Nephron progenitor cell (in vitro differentiated cells): Measurements from ENCODE around the gene TDRD9.

Experiments
- DNase-seq: peaks from one replicate; pipeline ENCODE4 v3.0.0; 2021
- H3K27ac Mint-ChIP-seq: 2 replicates; pipeline ENCODE4 v1.8.0; 2021; ENCODE audit warnings: mild to moderate bottlenecking, moderate library complexity, mixed read lengths
- H3K27me3 Mint-ChIP-seq: 2 replicates; pipeline ENCODE4 v1.8.0; 2021; ENCODE audit warnings: mild to moderate bottlenecking, low read depth, mixed read lengths; ENCODE audit not compliant: poor library complexity
- H3K36me3 Mint-ChIP-seq: 2 replicates; pipeline ENCODE4 v1.8.0; 2021; ENCODE audit warnings: low read depth, mixed read lengths
- H3K4me1 Mint-ChIP-seq: 2 replicates; pipeline ENCODE4 v1.8.0; 2021; ENCODE audit warnings: mixed read lengths
- H3K4me3 Mint-ChIP-seq: 2 replicates; pipeline ENCODE4 v1.8.0; 2021; ENCODE audit warnings: mild to moderate bottlenecking, moderate library complexity, mixed read lengths
- H3K9me3 Mint-ChIP-seq: 2 replicates; pipeline ENCODE4 v1.8.0; 2021; ENCODE audit warnings: mild to moderate bottlenecking, moderate library complexity, mixed read lengths
- CTCF ChIP-seq: fragments of 200-600 bp; sonication (generic); IDR thresholded peaks from 2 replicates; pipeline ENCODE4 v1.5.0; 2021; ENCODE audit warnings: antibody characterized with exemption

Gene TDRD9

GRCh38 chr14:103890821-103891666 is 37.2 kb upstream of the TDRD9 start:
- H3K9me3 Mint-ChIP-seq: no peaks in the 10 kb centered on the region
- no peak for TF ChIP-seq CTCF
- peaks cover 2% of the 10 kb centered on the region for H3K27me3 Mint-ChIP-seq
- no peak for DNase-seq
- H3K4me3 Mint-ChIP-seq: no peak overlapping the region
- H3K4me1 Mint-ChIP-seq: peaks cover 12% of the 10 kb centered on the region
- H3K27ac Mint-ChIP-seq: no peak overlapping the region
- H3K36me3 Mint-ChIP-seq: no peaks in the 10 kb centered on the region

- no peak overlapping the region for H3K4me3 Mint-ChIP-seq
- peaks cover 5% of the 10 kb centered on the region for H3K36me3 Mint-ChIP-seq
- no peak for DNase-seq
- TF ChIP-seq CTCF: no peak
- H3K27me3 Mint-ChIP-seq: peaks cover 5% of the 10 kb centered on the region
- H3K27ac Mint-ChIP-seq: no peak overlapping the region
- peaks cover 7% of the 10 kb centered on the region for H3K9me3 Mint-ChIP-seq
- H3K4me1 Mint-ChIP-seq: peaks cover 5% of the 10 kb centered on the region
Observed at GRCh38 chr14:103891667-103892215, 36.5 kb upstream of the TDRD9 start.

- Mint-ChIP-seq H3K9me3 (peaks cover 7% of the 10 kb centered on the region), H3K4me3 (no peak overlapping the region), H3K27me3 (peaks cover 5% of the 10 kb centered on the region), H3K4me1 (peaks cover 4% of the 10 kb centered on the region), H3K27ac (no peak overlapping the region), H3K36me3 (peaks cover 6% of the 10 kb centered on the region)
- DNase-seq: no peak
- TF ChIP-seq CTCF: no peak
Observed at GRCh38 chr14:103892247-103892646, 36.0 kb upstream of the TDRD9 start.

- no peak overlapping the region for H3K4me3 Mint-ChIP-seq
- peaks cover 7% of the 10 kb centered on the region for H3K9me3 Mint-ChIP-seq
- H3K36me3 Mint-ChIP-seq: peaks cover 6% of the 10 kb centered on the region
- H3K27me3 Mint-ChIP-seq: peaks cover 5% of the 10 kb centered on the region
- no peak for TF ChIP-seq CTCF
- H3K27ac Mint-ChIP-seq: no peak overlapping the region
- DNase-seq: no peak
- H3K4me1 Mint-ChIP-seq: peaks cover 9% of the 10 kb centered on the region
Observed at GRCh38 chr14:103894034-103894722, 34.1 kb upstream of the TDRD9 start.

DNA sequence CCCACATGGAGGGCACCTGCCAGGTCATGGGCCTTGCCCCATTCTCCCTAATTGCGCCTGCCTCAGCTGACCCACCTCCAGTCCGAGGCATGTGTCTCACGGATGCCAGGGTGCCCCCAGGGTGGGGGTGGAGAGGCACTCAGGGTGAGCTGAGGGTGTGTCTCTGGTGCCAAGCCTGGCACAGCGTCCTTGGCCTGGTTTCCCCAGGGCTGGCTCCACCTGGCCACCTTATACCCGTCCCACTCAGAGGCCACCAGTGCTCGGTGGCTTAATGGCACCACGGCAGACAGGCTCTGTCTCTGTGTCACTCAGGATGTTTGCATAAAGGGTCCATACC is 33.6 kb upstream of the TDRD9 start:
- DNase-seq: no peak

More for the DNA sequence above, 33.6 kb upstream of the TDRD9 start:
- Mint-ChIP-seq H3K4me3 (no peak overlapping the region), H3K4me1 (peaks cover 10% of the 10 kb centered on the region), H3K27me3 (peaks cover 5% of the 10 kb centered on the region), H3K9me3 (peaks cover 7% of the 10 kb centered on the region), H3K36me3 (peaks cover 6% of the 10 kb centered on the region), H3K27ac (no peak overlapping the region)
- TF ChIP-seq CTCF: no peak
